Stimulated activated CD8-positive, alpha-beta memory T cell treated with anti-CD3 and anti-CD28 coated beads, Interleukin-12 subunit alpha, Interleukin-12 subunit beta, amount 100 ng/mL, for 24 hours (primary cell): ENCODE results near the gene SELENOO.

ENCODE experiments used
- DNase-seq: peaks from one replicate; pipeline ENCODE4 v3.0.0-alpha.2; 2020; ENCODE audit errors: extremely low read depth

SELENOO gene

DNA sequence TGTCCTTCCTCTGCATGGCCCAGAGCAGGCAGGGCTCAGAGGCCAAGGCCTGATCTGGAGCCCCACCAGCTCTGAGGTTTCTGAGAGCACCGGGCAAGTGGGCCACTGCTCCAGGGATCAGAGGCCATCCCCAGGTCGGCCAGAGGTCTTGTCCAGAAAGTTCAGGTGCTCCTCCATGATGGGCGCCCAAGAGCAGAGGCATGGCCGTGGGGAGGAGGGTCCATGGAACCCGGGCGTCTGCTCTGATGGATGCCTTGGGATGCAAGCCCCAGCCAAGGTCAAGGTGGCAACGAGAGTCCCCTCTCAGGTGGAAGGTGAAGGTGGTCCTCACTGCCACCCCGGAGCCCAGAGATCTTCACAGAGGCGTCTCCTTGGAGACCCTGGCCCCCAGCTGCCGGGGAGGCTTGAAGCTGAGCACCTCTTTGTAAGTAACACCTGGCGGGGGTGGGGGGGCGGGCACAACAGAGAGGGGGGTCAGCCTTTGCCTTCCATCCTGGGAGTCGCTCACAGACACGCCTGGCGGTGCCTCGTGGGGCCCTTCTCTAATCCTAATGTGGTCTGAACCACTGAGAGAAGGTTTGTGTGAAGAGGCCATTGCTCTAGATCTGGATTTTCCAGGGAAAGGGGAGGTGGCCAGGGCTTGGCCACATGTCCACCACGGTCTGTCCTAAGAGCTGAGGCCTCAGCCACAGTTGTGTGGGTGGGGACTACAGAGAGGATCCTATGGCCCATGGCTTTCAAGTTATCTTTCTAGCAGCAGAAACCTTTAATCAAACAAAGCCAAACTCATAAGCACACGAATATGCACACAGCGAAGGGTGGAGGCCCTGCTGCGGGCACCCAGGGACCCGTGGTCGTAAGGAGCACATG lies 52.5 kb downstream of the SELENOO start:
- DNase-seq = no peak

DNA sequence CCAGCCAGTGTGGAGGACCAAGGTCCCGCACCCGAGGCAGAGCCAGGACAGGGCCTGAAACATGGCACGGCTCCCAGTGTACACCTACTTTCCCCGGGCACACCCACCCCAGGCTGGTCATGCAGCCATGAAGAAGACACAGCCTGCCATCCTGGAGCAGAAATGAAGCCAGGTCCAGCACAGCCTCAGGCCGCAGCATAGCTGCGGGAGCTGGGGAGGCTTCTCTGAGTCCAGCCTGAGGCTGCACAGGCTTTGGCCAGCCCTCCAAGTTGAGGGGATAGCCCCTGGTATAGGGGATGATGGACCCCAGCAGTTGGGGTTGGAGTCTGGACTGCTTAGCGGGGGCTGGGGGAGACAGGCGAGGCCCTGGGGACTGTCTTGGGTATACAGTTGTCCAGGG lies 53.1 kb downstream of the SELENOO start:
- no peak for DNase-seq

DNA sequence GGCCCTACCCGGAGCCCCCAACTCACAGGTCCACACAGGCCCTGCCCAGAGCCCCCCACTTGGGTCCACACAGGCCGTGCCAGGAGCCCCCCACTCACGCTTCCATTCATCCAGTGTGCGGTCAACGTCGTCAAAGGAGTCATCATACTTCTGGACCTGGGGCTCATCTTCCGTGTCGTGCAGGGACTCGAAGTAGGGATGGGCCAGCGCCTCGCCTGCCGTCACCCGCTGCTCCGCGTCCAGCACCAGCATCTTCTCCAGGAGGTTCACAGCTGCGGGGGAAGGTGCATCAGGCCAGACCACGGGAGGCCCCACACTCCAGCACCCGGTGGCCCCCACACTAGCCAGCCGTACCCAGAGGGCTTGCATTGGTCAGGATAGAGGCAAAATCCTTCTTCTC lies 54.3 kb downstream of the SELENOO start:
- DNase-seq = no peak

DNA sequence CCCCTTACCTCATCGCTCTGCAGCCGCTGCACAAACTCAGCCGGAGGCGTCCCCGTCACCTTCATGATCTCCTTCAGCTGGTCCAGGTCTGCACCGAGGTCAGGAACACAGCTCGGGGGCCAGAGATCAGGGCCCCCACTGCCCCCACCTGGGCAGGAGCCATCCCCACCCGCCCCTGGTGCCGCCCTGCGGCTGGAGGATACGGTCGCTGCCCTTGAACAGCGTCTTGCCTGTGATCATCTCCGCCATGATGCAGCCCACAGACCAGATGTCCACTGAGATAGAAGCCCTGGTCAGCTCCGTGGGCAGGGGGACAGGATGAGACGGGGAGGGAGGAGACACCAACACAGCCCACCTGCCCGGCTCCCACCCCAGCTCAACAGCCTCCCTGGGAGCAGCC lies 54.8 kb downstream of the SELENOO start:
- DNase-seq = no peak

DNA sequence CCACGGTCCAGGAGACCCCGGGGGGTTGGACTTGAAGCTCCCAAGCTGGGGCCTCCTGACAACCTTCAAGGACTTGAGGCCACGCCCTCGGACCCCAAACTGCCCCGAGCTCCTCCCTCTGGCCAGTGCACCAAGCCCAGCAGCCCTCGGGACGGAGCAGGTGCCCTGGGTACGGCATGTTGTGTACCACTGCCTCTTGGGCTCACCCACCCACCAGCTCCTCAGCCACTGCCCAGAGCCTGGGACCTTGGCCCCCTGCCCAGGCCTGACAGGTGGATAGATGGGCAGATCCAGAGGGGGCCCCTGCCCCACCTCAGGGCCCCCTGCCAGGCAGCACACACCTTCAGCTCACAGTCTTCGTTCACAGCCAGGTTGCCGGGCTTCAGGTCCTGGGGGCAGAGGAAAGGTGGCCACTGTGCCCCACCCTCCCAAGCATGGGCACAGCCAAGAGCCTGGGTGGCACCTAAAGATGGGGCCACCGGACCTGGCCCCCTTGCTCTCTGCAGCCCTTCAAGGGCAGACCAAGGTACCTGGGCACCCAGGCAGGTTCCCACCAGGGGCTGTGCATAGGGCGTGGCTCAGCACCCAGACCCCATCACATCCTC lies 55.5 kb downstream of the SELENOO start:
- no peak for DNase-seq

DNA sequence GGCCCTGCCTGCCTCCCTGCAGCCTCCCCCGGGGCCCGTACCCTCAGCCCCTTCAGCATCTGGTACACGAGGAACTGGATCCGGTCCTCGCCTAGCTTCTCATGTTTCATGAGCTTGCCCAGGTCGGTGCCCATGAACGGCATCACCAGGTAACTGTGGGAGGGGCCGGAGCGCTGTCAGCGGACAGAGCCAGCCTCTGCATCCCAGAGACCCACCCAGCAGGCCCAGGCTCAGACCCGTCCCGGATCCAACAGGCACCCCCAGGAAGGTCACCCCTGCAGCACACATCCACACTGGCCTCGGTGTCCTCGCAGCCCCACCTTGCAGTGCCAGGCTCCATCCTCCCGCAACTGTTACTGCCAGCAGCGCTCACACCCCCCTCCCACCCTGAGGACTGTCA lies 56.2 kb downstream of the SELENOO start:
- DNase-seq = no peak

DNA sequence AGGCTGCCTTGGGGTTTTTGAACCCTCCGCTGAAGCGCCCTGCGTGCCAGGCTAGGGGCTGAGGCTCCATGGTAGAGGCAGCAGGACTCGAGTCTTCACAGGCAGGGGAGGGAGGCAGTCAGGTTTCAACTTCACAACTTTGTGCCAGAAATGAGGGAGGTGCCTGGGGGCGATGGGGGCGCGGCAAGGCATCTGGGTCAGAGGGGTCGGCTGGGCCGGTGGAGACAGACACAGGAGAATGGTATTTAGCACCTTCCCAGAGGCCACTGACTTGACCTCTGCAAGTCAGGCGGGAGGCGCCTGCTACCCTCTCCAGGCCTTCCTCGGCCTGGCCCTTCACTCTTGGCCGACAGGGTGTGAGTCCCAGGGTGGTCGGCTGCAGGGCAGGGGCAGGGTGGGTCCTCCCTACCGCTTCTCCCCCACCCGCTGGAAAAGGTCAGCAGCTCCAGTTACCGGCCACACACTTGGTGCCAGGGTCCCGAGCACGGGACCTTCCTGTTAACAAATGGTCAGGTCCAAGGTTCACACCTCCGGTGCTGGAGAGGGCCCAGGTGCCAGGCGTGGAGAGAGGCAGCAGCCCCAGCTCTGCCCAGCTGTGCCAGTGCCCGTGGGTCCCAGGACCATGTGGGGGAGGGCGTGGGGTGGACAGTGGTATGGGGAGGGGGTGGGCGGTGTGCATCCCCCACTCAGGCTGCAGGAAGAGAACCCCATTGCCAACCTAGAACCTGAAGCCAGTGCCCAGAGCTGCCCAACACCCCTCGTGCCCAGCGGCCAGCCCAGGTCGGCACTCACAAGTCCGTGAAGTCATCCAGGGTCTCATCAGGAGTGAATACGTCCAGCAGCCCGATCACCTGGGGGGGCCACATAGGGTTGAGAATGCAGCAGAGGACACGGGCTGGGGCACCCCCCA lies 56.9 kb downstream of the SELENOO start:
- DNase-seq = no peak

DNA sequence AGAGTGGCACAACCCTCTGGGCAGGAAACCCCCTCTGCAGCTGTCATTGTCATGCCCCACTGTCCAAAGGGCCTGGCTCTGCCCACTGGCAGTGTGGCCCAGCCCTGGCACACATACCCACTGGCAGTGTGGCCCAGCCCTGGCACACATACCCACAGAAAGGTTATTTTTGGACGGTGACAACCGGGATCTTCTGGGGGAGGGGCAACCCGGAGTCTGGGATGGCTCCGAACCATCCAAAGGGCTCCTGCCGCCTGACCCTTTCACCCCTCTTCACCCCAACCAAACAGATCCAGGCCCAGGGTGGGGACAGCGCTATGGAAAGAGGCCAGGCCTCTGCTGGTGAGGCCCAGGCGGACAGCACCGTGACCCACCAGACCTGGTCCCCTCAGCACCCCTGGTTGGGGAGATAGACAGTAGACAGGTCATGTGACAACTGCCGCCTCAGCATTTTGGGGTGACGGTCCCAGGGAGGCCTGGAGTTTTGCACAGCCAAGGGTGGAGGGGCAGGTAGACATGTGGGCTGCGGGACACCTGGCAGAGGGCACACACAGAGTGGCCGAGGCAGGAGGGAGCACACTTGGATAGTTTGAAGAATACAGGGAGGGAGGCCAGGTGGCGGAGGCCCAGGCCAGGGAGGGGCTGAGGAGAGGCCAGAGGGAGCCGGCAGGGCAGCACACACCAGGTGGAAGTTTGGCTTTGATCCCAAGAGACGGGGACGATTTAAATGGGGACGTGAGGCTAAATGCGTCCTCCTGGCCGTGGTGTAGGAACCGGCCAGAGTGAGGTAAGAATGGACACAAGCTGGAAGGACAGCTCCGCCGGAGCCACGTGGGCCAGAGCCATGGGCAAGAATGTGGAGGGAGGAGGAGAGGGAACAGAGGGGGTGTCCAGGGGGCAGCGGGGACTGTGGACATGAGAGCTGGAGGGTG lies 57.8 kb downstream of the SELENOO start:
- DNase-seq = no peak

DNA sequence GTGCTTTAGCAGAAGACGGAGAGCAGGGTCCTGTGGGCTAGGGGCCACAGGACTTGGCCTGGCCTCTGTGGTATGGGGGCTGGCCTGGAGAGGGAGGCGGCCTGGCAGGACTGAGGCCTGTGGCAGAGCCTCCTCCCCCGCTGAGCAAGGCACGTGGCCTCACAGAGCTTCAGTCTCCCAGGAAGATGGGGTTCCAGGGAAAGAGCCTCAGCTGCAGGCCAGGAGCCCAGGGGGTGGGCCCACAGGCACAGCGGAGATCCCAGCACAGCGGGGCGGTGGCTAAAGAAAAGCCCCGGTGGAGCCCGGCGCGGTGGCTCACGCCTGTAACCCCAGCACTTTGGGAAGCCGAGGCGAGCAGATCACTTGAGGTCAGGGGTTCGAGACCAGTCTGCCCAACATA lies 58.5 kb downstream of the SELENOO start:
- DNase-seq = no peak

DNA sequence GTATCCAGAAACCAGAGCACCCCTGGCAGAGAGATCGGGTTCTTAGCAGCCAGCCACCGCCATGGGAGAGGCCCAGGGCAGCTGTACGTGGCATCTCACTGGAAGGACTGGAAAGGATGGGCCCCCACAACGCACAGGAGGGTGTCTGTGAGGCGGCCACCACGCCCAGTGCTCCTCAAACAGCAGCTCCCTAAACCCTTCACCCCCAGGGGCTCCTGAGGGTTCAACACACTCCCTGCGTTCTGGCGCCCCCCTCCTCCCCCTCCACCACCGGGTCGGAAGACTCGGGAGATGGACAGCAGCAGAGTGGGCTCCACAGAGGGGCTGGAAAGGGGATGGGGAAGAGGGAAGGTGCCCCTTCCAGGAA lies 59.6 kb downstream of the SELENOO start:
- DNase-seq = no peak

DNA sequence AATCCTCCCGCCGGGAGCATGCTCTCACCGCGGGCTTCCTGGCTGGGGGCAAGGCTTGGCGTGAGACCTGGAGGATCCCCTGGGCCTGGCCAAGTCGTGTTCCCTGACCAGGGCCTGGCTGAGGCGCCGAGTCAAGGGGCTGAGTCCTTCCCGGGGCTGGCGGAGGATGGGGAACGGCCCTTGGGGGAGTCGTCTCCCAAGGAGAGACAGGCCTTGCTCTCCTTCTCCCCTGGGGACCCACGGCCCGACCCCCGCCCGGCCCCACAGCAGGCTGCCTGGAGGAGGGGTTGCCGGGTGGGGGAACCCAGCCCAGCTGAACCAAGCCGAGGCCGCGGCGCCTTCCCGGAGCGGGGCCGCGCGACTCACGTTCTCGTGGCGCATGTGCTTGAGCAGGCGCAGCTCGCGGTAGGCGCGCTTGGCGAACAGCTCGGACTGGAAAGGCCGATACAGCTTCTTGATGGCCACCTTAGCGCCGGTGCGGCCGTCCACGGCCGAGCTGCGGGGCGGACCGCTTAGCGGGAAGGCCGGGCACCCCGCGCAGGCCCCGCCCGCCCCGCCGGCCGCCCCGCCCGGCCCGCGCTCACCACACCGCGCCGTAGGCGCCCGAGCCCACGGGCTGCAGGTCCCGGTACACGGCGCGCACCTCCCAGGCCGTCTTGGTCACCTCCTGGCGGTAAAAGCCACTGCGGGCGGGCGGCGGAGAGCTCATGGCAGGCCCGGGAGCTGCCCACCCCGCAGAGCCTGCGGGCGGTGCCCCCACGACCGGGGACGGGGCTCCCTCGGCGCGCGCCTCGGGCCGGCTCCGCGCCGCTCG lies 60.2 kb downstream of the SELENOO start:
- no peak for DNase-seq

DNA sequence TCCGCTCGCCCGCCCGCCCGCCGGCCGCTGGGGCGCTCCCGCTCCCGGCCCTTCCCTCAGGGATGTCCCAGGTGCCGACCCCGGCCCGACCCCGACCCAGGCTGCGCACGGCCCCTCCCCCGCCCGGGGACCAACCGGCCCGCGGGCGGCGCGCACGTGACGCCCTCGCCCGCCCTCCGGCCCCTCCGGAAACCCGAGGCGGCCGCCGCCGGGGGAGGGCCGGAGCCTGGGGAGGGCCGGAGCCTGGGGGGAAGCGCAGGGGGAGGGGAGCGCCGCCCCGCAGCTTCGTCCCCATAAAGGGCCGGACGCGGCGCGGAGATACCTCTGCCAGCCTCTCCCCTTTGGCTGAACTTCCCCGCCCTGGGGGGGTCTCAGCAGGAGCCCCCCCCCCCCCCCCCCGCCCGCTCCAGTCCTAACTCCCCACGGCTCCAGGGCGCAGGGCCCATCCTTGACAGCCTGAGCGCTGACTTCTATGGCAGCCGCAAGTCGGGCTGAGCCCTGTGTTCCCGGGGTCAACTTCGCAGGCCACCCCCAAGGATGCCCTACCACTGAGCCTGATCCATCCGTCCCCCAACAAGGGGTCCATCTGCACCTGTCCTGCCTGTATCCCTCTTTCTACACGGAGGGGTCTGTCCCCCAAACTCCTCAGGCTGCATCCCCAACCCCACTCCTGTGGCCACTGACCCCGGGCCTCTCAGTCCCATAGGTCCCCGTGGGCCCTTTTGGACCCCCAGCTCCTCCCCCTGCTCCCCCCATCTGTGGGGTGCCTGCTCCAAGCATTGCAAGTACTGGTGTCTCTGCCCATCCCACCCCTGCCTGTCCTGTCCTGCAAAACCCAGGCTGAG lies 61.0 kb downstream of the SELENOO start, which contains the start of gene MAPK12:
TSS of gene MAPK12 (minus strand) at position 69 of the 845 bp plus-strand sequence. CDS start 174 bp downstream, outside the sequence.
- DNase-seq = no peak

DNA sequence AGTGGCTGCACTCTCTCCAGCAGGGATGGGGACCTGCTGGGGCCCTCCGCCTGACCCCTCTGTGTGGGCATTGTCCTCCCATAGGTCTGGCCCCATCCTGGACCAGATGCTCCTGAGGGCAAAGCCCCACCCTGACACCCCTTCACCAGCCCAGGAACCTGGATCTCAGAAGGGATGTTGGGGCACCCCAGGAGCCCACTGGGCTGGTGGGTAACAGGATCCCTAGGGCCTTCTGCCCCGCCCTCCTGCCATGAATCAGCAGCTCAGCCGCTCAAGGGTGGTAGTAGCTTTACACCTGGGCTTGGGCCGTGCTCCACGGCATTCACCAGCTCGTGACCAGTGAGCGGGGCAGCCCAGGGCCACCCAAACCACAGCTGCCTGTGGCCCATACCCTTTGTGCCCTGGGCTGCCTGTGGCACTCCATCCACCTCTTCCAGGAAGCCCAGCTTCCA lies 61.7 kb downstream of the SELENOO start:
- DNase-seq = no peak

DNA sequence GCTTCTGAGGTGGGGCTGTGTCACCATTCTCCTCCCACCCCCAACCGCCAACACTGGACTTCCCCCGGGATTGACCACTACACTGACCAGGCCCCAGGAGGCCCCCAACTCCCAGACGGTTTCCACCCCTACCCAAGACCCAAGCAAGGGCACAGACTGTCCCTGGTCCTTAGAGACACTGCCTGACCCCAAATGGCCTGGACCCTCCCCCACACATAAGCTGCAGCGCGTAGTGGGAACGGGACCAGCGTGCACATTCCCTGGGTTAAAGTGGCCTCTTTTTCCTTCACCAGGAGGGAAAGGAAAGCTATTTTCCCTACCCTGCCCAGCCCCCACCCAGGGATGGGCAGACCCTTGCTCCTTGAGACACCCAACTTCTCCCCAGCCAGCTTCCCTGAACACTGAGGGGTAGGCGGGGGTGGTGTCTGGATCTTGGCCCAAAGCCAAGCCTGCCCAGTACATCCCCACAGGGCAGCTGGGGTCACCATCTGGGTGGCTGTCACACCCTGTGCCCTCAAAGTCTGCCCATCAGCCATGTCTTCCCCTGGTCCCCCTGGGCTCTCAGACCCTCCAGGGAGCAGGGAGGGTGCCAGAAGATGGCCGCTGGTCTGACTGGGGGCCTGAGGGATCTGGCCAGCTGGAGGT lies 62.3 kb downstream of the SELENOO start:
- no peak for DNase-seq

DNA sequence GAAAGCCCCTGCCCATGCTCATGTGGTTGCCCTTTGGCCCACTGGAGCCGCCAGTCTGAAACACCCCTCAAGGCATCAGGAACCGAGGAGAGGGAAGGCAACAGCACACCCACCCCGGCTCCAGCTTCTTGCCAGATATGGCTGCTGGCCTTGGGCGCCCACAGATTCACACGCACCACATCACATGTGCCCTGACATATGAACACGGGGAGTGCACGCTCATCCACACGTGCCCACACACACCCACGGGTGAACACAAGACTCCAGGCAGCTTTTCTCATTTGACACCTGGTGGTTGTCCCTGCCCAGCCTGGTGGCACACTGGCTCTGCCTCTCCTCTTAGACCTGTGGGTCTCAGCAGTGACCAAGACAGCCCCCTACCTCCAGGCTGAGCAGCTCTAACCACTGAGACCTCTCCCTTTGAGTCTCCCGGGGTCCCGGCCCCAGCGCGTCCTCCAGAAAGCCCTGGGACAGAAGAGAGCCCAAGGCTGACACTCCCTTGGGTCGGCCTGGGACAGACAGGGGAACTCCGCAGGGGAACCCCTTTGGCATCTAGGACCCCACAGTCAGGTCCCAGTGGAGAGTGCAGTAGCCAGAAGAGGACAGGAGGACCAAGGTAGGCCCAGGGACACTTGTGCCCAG lies 63.4 kb downstream of the SELENOO start:
- no peak for DNase-seq

DNA sequence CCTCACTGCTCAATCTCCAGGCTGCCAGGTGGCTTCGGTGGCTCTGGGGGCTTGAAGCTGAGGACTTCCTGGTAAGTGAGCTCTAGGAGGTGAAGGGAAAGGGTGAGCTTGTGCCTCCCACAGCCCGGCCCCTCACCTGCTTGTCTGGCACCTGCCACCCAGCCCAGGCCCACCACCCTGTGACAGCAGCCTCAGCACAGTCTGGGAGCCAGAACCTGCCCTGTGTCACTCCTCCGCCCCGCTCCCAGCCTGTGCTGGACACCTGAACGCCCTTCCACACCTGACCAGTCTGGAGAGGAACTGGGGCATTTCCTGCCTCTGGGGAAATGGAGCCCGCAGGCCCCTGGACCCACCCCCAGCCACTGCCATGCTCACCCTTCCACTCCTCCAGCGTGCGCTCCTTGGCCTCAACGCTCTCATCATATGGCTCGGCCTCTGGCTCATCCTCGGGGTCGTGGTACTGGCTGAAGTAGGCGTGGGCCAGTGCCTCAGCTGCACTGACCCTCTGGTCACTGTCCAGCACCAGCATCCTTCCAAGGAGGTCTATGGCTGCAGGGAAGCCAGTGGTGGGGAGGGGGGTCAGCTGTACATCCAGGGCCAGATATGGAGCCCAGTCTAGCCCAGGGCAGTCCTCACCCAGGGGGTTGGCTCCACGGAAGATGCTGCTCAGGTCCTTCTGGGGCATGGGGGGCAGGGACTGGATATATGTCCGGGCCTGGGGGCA lies 64.3 kb downstream of the SELENOO start:
- DNase-seq = no peak

DNA sequence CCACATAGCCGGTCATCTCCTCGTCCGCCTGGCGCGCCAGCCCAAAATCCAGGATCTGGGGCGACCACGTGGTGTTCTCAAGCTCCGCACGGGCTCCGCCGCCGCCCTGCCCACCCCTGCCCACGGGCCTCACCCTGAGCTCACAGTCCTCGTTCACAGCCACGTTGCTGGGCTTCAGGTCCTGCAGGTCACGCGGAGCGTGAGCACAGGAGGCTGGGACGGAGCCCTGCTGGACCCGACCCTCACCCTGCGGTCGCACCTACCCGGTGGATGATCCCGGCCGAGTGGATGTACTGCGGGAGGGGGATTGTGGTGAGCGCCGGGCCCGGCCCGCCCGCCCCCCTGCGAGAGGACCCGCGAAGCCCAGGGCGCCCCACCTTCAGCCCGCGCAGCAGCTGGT lies 66.2 kb downstream of the SELENOO start:
- no peak for DNase-seq
